GM19463 (cell line): Measurements from ENCODE around the gene SPTLC3.
A peak's percentile ranks its signal among the peaks of the same experiment; 100 is the strongest.
"Not testable (repeated sequence)": the region's sequence is repeated elsewhere in the genome, so short reads cannot be mapped to it uniquely, and the experiment has no call there.

Experiments used
- ATAC-seq: cut with Tn5 transposase; IDR thresholded peaks from one replicate; pipeline ENCODE4 v1.9.1; 2021; ENCODE audit warnings: mild to moderate bottlenecking, moderate library complexity; ENCODE audit not compliant: unreplicated experiment

The SPTLC3 gene

DNA sequence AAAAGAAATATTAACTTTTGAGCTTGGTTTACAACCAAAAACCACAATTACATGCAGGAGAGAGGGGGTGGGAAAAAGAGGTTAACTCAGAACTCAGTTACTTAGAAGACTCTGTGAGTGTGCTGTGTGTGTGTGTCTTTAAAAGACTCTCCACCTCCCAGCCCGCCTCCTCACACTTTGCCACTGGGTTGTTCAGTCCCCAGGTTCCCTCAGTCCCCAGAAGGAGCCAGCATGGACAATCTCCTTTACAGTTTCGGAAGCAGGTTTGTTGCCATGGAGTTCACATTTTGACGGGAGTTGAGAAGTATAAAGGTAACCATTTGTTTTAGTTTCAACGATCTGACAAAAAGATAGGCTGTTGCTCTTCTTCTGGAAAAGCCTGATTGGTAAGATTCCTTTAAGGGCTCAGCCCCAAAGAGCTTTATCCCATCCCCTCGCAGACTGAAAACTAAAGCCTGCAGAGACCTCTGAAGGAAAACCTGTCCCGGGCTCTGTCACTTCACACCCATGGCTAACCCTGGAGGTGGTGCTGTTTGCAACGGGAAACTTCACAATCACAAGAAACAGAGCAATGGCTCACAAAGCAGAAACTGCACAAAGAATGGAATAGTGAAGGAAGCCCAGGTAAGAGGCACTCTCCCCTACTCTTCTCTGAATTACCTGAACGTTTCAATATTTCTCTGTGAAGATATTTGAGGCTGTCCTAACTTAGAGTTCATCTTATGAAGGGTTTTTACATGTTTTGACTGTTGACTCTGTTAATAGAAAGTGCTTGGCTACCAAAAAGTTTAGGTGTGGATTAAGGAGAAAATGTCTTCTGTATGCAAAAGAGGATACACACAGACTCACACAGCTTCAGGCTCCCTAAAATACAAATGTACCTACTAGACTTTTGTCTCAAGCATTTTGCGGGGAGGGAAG lies at the start of gene SPTLC3:
Gene SPTLC3 (plus strand): TSS at position 212 of the 921 bp plus-strand sequence. CDS start 296 bp downstream, at position 508.
- ATAC-seq: peak; percentile 34

DNA sequence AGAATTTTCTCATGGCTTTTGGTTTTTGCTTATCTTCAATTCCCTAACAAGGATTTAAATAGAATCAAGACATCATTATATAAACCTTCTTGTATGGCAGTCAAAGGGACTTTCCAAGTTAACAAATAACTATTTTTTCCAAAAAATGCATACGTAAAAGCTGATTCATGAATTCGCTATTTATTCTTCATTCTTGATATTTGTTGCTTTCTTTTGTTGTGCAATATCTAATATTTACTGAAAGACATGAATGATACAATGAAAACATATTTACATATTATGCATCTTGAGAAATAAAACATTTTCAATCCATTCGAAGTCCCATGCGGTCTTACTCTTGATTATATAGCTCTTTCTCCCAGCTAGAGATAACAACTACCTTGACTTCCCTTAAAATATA lies 47.0 kb upstream of the SPTLC3 start:
- ATAC-seq: no peak

DNA sequence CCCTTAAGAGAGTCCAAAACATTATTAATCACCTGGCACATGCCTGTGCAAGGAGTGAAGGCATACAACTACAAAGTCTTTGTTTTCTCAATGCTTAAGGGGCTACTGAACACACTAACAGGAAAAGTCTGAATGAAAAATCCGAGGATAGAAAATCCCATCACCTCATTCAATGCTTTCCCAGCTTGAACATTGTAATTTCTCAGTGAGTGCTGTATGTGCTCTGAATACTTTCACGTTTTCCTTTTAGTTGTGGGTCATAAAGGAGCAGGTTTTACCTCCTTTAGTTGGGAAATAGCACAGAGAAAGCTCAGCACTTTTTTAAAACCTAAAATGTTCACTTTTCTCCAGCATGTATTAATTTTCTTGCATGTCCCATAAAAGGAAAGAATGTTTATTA lies 45.9 kb upstream of the SPTLC3 start:
- no peak for ATAC-seq

DNA sequence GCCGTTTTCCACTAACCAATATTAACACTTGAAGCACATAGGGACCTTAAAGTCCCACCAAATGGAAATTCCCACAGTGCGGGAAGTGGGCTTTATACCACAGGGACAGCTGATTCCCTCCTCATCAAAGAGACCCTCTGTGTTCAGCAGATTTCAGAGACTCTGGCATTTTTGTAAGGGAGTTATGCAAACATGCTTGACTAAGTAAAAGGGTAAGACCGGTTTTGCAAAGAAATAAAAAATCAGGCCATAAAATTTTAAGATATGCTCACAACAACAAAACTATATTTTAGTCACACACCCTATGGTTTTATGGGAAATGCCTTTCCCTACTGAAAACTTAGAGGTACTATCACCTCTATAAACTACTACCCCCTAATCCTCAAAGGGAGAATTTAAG lies 45.4 kb upstream of the SPTLC3 start:
- ATAC-seq: no peak

DNA sequence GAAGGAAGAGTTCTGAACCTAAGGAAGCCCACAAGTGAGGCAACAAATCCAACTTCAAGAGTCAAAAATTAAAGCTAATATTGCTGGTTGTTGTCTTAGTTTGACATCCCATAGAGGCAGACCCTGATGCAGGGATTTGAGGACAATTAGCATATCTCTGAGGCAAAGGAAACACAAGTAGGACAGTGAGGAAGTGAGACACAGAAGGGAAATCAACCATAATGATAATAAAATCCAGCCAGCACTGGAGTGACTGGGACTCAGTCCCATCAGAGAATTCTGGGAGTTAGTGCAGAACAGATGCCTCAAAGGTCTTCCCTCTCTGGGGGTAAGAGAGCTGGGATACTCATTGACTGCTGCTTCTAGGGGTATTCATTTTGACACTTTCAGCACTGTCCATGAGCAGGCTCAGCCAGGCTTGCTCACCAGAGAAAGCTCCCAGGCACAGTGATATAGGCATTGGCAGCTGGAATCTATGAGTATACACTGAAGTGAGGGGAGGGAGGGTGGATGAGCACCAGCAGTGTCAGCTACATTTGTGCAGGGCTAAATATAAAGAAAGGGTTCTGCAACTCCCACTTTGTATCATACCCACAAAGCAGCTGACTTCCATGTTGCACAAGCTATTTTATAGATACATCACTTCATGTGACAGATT lies 43.4 kb upstream of the SPTLC3 start:
- no peak for ATAC-seq

DNA sequence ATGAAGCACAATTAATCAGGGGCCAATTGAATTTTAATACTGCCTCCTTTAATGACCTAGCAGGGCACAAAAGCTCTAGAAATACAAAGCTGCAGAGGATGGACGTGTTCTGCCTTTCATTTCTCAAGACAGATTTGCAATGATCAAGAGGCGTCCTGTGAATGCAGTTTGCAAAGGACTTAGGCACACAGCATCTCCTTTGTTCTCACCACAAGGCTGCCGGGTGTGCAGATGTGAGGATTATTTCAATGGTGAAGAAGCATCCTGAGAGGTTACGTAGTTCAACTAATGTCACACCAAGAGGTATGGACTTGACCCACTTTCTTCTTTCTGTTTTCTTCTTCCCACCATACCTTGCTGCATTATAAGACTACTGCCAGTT lies 42.9 kb upstream of the SPTLC3 start:
- ATAC-seq: no peak

DNA sequence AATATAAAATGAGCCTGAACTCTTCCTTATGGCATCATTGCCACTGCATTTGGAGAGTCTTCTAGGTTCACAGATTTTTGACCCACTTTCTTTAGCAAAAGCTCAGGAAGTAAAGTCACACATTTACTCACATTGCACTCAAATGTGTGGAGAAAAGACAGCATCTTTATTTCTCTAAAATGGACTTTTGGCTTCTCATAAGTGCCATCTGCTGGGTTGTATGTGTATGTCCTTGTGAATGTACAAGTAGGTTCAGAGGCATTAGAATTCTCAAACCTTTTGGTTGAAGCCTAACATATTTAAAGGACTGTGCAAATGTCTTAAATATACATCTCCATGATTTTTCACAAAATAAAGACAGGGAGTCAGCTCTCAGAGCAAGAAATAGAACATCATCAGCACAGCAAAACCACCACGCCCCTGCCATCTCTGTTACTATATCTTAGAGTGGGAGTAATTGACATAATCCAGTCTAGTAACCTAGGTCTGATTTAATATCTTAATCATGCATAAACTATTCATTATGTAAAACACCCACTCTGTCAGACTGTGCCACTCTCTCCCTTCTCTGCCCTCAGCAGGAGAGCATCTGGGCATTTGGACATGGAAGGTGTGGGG lies 42.2 kb upstream of the SPTLC3 start:
- ATAC-seq: no peak

DNA sequence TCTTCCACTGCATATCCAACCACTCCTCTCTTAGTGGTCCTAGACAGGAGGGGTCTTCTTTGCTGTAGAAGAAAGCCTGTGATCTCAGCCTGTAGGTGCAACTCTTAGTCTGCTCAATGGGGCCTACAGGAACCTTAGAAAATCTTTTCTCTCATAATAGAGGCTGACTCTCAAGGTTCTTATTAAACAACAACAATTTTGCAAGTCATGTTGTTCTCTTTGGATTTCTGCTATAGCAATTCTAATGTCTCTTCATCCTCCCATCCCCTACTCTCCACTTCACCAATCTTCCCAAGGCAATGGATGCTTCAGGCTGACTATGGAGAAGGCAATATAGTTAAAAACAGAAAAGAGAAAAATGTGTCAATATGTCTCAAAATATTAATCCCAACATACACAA lies 40.8 kb upstream of the SPTLC3 start:
- no peak for ATAC-seq

DNA sequence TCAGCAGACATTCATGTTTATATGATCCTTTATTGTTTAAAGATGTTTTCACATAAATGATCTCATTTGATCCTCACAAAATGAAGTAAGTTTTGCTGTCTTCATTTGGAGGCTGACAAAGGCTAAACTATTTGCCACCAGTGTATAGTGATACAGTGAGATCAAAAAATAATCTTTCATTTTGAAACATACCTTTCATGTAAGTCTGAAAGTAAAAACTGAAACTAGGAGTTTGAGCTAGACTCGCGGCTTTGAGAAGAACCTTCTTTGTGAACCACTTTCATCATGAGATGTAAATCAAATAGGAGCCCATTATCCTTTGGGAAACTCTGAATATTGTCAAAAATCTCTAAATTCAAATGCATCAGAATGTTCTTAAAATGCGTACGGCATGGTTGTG lies 40.3 kb upstream of the SPTLC3 start:
- no peak for ATAC-seq

DNA sequence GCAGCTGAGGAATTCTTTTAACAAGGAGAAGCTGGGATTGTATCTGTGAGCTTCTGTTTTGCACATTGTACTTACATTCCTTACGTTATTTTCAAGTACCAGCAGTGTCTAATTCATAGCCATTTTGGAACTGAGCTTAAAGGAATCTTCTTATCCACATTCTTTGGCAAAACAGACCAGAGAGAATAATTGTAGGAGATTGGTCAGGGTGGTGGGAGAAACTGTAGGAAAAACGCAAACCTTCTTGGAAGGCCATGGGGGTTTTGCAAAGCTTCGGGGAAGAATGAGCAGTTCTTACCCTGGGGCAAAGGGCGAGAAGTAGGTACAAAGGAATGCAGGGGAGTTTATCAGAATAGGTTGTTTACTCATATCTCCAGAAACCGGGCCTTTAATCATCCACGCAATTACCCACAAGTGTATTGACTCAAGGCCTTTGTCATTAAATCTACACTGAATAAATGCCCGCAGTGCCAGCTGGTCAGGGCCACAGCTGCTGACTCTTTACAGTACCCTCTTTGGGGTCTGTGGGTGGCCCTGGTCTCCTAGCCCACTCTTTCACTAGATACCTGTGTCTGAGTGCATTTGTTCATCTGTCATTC lies 39.6 kb upstream of the SPTLC3 start:
- ATAC-seq: no peak

DNA sequence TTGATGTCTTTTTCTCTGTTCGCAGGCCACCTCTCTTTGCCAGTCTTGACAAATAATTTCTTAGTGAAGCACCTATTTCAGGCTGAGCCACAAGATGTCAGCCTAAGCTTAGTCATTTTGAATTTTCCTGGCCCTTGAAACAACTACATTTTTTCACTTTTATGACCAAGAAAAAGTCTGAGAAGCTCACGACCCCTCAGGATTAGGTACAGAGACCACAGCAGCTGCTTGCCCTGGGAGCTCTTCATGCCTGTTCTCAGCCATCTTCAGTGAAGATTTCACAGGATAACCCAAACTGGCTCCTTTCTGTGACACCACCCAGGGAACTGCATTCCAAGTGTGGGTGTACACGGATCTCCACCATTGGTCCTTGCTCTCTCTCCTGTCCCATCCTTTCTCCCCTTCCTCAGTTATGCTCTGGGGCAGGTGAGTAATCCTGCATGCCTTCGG lies 38.4 kb upstream of the SPTLC3 start:
- ATAC-seq: no peak

DNA sequence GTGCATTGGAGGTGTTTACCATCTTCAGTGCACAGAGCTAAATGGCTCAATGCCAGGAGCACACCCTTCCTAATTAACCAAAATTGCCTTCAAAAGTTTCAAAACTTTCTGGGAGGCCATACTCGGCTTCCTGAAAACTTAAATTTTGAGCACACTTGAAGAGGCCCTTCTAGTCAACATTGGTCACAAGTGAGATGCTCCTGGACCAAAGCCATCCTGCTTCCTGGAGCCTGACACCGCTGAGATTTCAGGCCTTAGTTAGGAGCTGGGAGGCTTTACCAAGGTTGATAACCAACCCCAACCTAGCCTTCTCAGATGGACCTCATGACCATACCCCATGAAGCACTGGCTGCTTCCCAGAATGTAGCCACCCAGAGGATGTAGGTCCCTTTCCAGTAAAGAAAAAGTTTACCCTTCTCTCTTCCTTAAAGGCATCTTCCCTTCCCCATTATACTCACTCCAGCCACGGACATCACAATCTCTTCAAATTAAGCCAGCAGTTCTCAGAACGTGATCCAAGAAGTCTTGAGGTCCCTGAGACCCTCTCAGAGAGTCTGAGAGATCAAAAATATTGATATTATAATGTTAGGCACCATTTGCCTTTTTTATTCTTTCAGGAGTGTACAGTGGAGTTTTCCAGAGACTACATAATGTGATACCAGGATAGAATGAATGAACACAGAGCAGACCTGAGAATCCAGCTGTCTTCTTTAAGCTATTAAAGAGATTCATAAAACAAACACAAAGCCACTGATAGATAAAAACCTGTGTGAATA lies 32.8 kb upstream of the SPTLC3 start:
- ATAC-seq: no peak

DNA sequence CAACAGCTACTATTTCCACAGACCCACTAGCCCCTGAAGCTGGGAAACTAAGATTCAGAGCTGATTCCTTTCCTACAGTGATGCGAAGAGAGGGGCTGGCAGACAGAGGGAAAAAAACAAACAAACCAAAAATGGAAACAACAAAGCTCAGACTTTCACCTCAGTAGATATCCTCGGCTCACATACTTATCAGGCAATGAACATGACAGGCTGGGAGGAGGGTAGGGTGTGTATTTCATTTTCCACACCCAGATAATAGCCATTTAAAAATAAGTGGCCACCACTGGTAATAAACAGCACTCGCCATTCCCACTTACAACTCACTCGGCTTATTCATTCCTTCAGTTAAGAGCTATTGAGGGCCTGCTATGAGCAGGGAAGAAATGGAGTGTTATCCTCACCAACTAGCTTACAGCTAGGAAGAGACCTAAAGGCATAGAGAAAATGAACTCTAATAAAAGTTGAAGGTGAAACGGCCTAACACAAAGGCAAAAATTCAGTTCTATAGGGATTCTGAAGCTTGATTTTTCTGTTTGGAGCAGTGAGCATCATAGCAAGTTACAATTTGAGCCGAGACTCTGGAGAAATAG lies 32.0 kb upstream of the SPTLC3 start:
- ATAC-seq: no peak

DNA sequence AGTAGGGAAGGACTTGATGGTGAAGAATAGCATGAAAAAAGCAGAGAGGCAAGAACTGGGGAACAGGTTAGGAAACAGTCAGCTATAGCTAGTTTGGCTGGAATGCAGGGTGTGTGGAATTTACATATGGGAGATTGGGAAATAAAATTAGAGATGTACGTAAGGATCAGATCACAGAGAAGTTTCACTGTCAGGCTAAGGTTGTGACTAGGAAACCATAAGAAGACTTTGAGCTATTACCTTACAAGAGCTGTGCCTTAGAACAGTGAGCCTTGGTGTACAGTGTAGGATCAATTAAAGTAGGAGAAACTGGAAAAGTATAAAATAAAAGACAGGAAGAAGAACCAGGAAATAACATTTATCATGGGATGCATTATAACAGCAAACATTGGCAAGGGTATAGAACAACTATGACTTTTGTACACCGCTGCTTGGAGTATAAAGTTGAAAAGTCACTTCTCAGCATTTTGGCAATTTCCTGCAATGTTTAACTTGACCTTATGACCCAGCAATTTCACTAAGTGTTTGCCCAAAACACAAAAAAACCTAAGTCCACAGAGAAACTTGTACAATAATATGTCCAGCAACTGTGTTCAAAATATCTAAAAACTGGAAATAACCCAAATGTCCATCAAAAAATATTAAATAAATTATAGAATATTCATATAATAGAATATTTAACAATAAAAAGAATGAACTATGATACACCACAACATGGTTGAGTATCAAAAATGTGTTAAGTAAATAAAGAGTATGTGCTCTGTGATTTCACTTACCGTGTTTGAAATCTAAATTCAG lies 31.2 kb upstream of the SPTLC3 start:
- no peak for ATAC-seq

DNA sequence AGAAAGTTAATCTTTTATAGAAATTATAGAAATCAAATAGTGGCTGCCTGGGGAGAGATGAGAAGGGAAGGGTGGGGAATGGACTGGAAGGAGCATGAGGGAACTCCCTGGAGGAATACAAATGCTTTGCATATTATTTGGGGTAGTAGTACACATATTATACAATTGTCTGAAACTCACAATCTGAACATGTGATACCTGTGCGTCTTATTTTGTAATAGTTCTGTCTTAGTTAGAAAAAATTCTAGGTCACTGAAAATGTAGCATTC lies 30.7 kb upstream of the SPTLC3 start:
- no peak for ATAC-seq

DNA sequence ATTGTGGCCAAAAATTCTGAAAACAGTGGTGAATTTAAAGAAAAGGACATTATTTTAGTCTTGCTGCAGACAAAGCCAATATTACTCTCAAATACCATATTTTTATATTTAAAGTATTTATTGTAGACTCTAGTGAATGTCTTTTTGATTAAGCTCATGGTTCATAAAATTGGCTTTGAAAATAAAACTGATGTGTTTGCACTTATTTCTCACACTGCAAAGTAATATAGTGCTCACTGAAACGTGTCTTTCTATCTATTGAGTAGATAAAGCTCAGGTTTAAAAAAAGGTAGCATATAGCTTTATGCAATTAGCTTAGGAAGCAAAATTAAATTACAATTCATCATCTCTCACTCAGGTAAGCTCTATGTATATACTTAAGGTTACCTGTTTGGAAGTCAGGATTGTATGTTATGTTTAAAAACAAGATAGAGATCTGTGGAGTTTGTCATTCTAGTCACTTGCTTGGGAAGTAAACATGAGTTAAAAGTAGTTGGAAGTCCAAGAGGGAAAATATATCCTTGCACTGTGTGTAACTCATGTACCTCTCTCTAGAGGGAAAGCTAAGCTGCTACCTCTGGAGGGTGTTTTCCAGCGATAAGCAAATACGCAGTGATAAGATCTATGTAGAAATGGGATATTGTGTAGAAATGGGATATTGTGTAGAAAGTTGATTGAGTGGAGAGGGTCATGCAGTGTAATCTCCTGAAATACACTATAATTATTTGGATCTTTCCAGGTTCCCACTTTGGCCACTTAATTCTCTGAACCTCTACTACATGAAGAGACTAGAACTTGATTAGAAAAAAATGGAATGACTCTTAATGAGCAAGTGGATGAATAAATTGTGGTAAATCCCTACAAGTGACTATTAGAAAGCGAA lies 29.9 kb upstream of the SPTLC3 start:
- no peak for ATAC-seq

DNA sequence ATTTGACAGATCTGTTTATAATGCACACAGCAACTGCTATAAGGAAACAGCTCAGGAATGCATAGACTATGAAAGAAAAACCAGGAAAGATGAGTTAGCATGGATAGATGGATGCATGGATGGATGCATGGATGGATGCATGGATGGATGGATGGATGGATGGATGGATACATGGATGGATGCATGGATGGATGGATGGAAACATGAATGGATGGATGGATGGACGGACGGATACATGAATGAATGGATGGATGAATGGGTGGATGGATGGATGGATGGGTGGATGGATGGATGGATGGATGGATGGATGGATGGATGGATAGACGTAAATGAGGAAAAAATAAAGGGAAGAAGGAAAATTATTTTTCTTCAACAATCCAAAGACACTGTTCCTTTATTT lies 29.1 kb upstream of the SPTLC3 start:
- not testable (repeated sequence) for ATAC-seq

DNA sequence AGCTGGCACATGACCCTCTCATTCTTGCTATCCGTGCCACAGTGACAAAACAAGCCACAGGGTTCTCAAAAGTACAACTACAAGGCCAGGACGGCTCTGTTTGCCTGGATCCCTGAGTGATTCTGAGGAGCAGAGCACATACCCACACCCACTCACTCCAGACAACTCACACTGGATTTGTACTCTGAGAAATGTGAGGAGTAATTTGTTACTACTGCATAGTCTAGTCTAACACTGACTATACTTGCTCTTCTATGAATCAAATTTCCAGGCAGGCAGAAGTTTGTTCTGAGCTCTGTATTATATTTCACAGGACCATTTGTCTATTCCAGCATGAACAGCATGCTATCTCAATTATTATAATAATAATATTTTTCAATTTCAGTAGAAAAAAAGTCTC lies 26.7 kb upstream of the SPTLC3 start:
- ATAC-seq: no peak
